Hematopoietic multipotent progenitor cell (in vitro differentiated cells): ENCODE results near the gene ZMYND8. TPM values are rescaled to one million over a fixed set of nuclear protein-coding genes. Genes with fewer than 3 reads are reported as not detected.
"Not testable (repeated sequence)": the region's sequence is repeated elsewhere in the genome, so short reads cannot be mapped to it uniquely, and the experiment has no call there.

ENCODE experiments used
- DNase-seq, 3 donors: peaks; one replicate each; pipeline ENCODE4 v3.0.0-alpha.2; 2011 to 2015; ENCODE audit warnings: low read depth in 2 of 3, low spot score in 2 of 3
- total RNA-seq: library from RNA; depleted of rRNA; stranded (reverse); fragments of >200 nt; gene quantifications from one replicate; pipeline ENCODE4 v1.2.3, GENCODE V29; 2012

ZMYND8 gene
- total RNA-seq, 1 donor = 38.2 TPM

GRCh38 chr20:47253872-47254271 lies 102.6 kb downstream of the ZMYND8 start:
- DNase-seq = no peak

GRCh38 chr20:47252879-47253307 lies 103.6 kb downstream of the ZMYND8 start:
- no peak for DNase-seq

- no peak for DNase-seq
These were observed 105.1 kb downstream of the ZMYND8 start for GRCh38 chr20:47251154-47252020.

- no peak for DNase-seq
These were observed 106.1 kb downstream of the ZMYND8 start for GRCh38 chr20:47250360-47250759.

GRCh38 chr20:47249913-47250312 lies 106.6 kb downstream of the ZMYND8 start:
- no peak for DNase-seq

GRCh38 chr20:47248448-47248966 lies 108.0 kb downstream of the ZMYND8 start:
- no peak for DNase-seq

DNA sequence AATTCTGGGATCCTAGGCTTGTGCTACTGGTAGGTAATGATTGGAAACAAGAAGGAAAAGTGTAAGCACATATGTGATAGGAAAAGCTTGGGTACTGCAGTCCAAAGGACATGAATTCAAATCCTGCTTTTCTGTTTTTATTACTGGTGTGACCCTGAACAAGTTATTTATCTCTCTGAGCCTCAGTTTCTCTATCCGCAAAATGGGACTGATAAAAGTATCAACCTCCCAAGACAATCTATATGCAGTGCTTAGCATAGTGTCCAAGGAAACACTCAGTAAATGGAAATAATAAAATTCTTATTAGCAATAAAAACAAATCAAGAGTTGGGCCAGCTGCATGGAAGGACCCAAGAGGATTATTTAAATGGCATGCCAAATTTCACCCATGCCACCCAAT lies 108.5 kb downstream of the ZMYND8 start:
- DNase-seq = no peak

GRCh38 chr20:47246061-47246777 lies 110.3 kb downstream of the ZMYND8 start:
- no peak for DNase-seq

DNA sequence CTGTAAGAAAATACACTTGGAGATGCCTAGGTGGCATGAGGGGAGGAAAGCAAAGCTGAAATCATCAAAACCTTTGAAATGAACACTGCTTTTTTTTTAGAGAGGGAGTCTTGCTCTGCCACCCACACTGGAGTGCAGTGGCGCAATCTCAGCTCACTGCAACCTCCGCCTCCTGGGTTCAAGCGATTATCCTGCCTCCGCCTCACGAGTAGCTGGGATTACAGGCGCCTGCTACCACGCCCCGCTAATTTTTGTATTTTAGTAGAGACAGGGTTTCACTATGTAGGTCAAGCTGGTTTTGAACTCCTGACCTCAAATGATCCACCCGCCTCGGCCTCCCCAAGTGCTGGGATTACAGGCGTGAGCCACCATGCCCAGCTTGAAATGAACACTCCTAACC lies 111.3 kb downstream of the ZMYND8 start:
- DNase-seq = not testable (repeated sequence)

- DNase-seq = no peak
These were observed 112.0 kb downstream of the ZMYND8 start for GRCh38 chr20:47244451-47244850.

GRCh38 chr20:47243532-47244305 lies 112.8 kb downstream of the ZMYND8 start:
- DNase-seq = no peak

DNA sequence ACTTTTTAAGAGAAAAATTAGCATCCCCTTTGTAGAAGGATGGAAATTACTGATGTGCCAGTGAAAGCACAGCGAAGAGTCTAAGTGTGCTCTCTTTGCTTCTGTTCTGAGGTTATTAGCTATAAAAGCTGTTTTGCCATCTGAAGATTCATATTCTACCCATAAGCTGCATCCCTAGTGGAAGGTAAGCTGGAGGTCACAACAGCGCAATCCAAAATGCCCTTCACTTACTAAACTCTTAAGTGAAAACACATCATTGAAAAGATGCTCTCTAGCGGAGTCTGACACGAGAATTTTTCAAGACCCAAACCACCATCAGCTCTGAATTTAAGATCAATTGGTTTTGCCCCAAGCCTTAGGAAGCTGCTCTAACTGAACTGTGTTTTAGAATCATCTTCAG lies 113.5 kb downstream of the ZMYND8 start:
- no peak for DNase-seq

DNA sequence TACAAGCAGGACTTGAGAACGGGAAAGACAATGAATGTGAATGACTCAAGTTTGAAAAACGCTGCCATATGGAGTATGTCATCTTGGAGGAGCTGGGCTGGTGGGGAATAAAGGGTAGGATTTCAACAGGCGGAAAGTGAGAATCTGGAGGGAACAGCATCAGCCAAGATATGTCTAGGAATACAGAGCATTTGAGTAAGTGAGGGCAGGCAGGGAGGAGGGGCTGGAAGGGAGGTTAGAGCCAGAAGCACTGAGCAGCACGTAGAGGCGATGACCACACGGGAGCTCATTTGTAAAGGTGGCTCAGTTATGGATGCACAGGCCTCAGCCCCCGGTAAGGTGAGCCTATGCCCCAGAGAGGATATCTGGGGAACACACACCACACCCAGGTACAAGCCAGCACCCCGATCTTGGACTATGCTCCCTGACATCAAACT lies 115.1 kb downstream of the ZMYND8 start:
- DNase-seq = no peak

DNA sequence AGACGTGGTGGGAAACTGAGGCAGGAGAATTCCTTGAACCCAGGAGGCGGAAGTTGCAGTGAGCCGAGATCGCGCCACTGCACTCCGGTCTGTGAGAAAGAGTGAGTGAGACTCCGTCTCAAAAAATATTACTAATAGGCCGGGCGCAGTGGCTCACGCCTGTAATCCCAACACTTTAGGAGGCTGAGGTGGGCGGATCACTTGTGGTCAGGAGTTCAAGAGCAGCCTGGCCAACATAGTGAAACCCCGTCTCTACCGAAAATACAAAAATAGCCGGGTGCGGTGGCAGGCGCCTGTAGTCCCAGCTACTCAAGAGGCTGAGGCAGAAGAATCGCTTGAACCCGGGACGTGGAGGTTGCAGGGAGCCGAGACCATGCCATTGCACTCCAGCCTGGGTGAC lies 116.4 kb downstream of the ZMYND8 start:
- not testable (repeated sequence) for DNase-seq

- DNase-seq = no peak
These were observed 116.8 kb downstream of the ZMYND8 start for GRCh38 chr20:47239719-47240067.

DNA sequence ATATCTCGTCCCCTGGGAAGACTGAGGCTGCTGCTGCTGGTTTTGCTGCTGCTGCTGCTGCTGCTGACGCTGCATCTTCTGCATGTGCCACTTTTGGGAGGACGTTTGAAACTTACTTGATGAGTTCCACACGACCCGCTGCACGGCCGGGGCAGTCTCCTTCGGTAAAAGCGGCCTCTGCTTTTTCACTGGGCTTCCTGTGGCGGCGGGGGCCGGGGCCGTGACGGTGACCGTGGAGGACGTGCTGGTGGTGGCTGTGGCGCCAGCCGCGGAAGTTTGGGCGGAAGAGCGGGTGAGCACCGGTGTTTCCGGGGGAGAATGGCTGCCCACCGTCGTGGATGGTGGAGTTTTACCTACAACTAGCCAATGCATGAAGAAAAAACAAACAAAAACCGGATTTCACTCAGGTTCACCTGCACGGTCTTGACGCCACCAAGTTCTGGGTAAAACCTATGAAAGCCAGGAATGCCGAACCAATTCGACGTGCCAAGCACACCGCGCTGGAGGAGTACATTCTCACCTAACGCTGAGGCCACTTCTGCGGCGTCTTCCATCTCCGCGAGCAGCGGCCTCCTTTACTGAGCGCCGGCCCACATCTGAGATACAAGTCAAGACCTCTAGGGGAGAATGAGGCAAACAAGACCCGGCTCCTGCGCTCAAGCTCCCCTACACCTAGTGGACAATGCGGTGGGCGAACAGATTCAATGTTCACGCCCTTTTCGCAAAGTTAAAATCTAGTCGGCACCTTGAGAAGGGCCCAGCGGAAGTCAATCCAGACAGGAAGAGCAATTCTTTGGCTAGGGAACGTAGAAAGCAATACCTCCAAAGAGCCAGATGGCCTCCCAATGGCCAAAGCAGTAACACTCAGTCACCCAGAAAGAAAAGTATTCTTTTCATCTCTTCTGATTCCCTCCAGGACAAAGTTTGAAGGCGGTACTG lies 117.5 kb downstream of the ZMYND8 start:
- DNase-seq = no peak

GRCh38 chr20:47237715-47238114 lies 118.8 kb downstream of the ZMYND8 start:
- DNase-seq = no peak

- no peak for DNase-seq
These were observed 119.9 kb downstream of the ZMYND8 start for GRCh38 chr20:47236639-47236900.

- no peak for DNase-seq
These were observed 120.5 kb downstream of the ZMYND8 start for GRCh38 chr20:47235853-47236638.
